ENCODE measurements around the gene AFAP1L1.
"Not testable (repeated sequence)": the region's sequence is repeated elsewhere in the genome, so short reads cannot be mapped to it uniquely, and the experiment has no call there.

The AFAP1L1 gene

GRCh38 chr5:149268928-149269557, 2.6 kb upstream of the AFAP1L1 start:
- DNase-seq (ENCODE audit: low read depth): peak; percentile 41
- no peak overlapping the region for H3K4me3 ChIP-seq (ENCODE audit: low read depth, low read length)
- peak; percentile 61 for TF ChIP-seq CTCF (IDR thresholded peaks at IDR 0.05; ENCODE audit: insufficient read depth, low read depth, low read length, missing control alignments)

- TF ChIP-seq CTCF (IDR thresholded peaks at IDR 0.05; ENCODE audit: insufficient read depth, low read depth, low read length, missing control alignments): no peak
- DNase-seq (ENCODE audit: low read depth): no peak
- no peak overlapping the region for H3K4me3 ChIP-seq (ENCODE audit: low read depth, low read length)
Observed at GRCh38 chr5:149271195-149271715, 404 bp upstream of the AFAP1L1 start.

- H3K4me3 ChIP-seq (ENCODE audit: low read depth, low read length); DNase-seq (ENCODE audit: low read depth): not testable (repeated sequence)
Observed at GRCh38 chr5:149272781-149273180, 1.1 kb downstream of the AFAP1L1 start.

GRCh38 chr5:149273237-149273636, 1.6 kb downstream of the AFAP1L1 start:
- no peak overlapping the region for H3K4me3 ChIP-seq (ENCODE audit: low read depth, low read length)
- no peak for DNase-seq (ENCODE audit: low read depth)
- TF ChIP-seq CTCF (IDR thresholded peaks at IDR 0.05; ENCODE audit: insufficient read depth, low read depth, low read length, missing control alignments): no peak

GRCh38 chr5:149273950-149274349, 2.3 kb downstream of the AFAP1L1 start:
- TF ChIP-seq CTCF (IDR thresholded peaks at IDR 0.05; ENCODE audit: insufficient read depth, low read depth, low read length, missing control alignments): no peak
- no peak for DNase-seq (ENCODE audit: low read depth)
- H3K4me3 ChIP-seq (ENCODE audit: low read depth, low read length): no peak overlapping the region

GRCh38 chr5:149274939-149275338, 3.3 kb downstream of the AFAP1L1 start:
- DNase-seq (ENCODE audit: low read depth): no peak

GRCh38 chr5:149277801-149278200, 6.1 kb downstream of the AFAP1L1 start:
- H3K4me3 ChIP-seq (ENCODE audit: low read depth, low read length): no peak overlapping the region
- no peak for TF ChIP-seq CTCF (IDR thresholded peaks at IDR 0.05; ENCODE audit: insufficient read depth, low read depth, low read length, missing control alignments)
- no peak for DNase-seq (ENCODE audit: low read depth)

More at GRCh38 chr5:149274939-149275338, 3.3 kb downstream of the AFAP1L1 start:
- no peak overlapping the region for H3K4me3 ChIP-seq (ENCODE audit: low read depth, low read length)
- TF ChIP-seq CTCF (IDR thresholded peaks at IDR 0.05; ENCODE audit: insufficient read depth, low read depth, low read length, missing control alignments): no peak
